Panc1 (cell line): ENCODE data around the gene RBM47. TPM values are rescaled to one million over a fixed set of nuclear protein-coding genes. Genes with fewer than 3 reads are reported as not detected.

Experiments used
- ATAC-seq: fragments of 200-7000 bp; cut with Tn5 transposase; 2 replicates; pipeline ENCODE4 v1.9.1; 2020; ENCODE audit warnings: mild to moderate bottlenecking, moderate library complexity
- BruUV-seq: library from RNA; stranded (reverse); fragments of 400-500 nt; replicated peaks from 2 replicates; lab custom pipeline; 2021; lab: Mats Ljungman, UMichigan
- CTCF ChIA-PET: fragments of 300-600 bp; sonication (Branson Sonifier 250); formaldehyde crosslinking; loops from one replicate; lab custom pipeline; 2022; ENCODE audit warnings: antibody characterized with exemption; lab: Charles Lee
- POLR2A ChIA-PET: fragments of 300-600 bp; sonication (Branson Sonifier 250); formaldehyde crosslinking; loops from one replicate; lab custom pipeline; 2022; ENCODE audit warnings: antibody characterized with exemption; lab: Charles Lee
- DNase-seq: peaks from one replicate; pipeline ENCODE4 v3.0.0-alpha.2; 2010; ENCODE audit warnings: low read depth, low spot score
- H3K27ac ChIP-seq: 2 replicates; pipeline ENCODE4 v1.5.1; 2011; ENCODE audit warnings: mild to moderate bottlenecking, low read length, inconsistent platforms
- H3K27me3 ChIP-seq: fragments of 200-500 bp; sonication (Bioruptor generic); 2 replicates; pipeline ENCODE4 v1.6.0; 2014; ENCODE audit warnings: low read length, inconsistent platforms; ENCODE audit not compliant: control insufficient read depth, insufficient read depth
- H3K36me3 ChIP-seq: fragments of 200-500 bp; sonication (Bioruptor generic); 2 replicates; pipeline ENCODE4 v1.5.1; 2014; ENCODE audit warnings: inconsistent platforms, mild to moderate bottlenecking, low read length, moderate library complexity; ENCODE audit not compliant: control insufficient read depth, insufficient read depth
- H3K4me1 ChIP-seq: 2 replicates; pipeline ENCODE4 v1.5.1; 2011; ENCODE audit warnings: inconsistent platforms, mild to moderate bottlenecking, low read length, moderate library complexity; ENCODE audit not compliant: control insufficient read depth, insufficient read depth
- H3K4me3 ChIP-seq, 2 experiments: 2 replicates each; pipeline ENCODE4 v1.5.1; 2011 to 2012; ENCODE audit warnings: low read depth in 2 of 2, low read length in 2 of 2, mild to moderate bottlenecking in 2 of 2, inconsistent platforms in 1 of 2, moderate library complexity in 1 of 2
- H3K9me3 ChIP-seq: fragments of 200-500 bp; sonication (Bioruptor generic); 2 replicates; pipeline ENCODE4 v1.5.1; 2014; ENCODE audit warnings: low read depth, mild to moderate bottlenecking, inconsistent platforms, low read length, moderate library complexity; ENCODE audit not compliant: control insufficient read depth, insufficient read depth
- CTCF ChIP-seq: fragments of 450-650 bp; IDR thresholded peaks from 2 replicates; pipeline ENCODE4 v1.5.1; 2017; ENCODE audit warnings: mild to moderate bottlenecking
- POLR2AphosphoS5 ChIP-seq: IDR thresholded peaks from 2 replicates; pipeline ENCODE4 v1.6.1; 2012; ENCODE audit warnings: mild to moderate bottlenecking, low read depth, low read length, moderate library complexity
- REST ChIP-seq, 2 experiments: IDR thresholded peaks; 2 replicates each; pipeline ENCODE4 v1.6.1; 2011 to 2012; ENCODE audit warnings: low read depth in 2 of 2, control low read depth in 1 of 2, low read length in 1 of 2, mild to moderate bottlenecking in 1 of 2, moderate library complexity in 1 of 2; ENCODE audit not compliant: insufficient read depth in 1 of 2
- SIN3A ChIP-seq: IDR thresholded peaks from 2 replicates; pipeline ENCODE4 v1.6.1; 2012; ENCODE audit warnings: low read depth, mild to moderate bottlenecking, low read length, moderate library complexity, borderline replicate concordance; ENCODE audit not compliant: insufficient read depth
- TCF7L2 ChIP-seq: IDR thresholded peaks from 2 replicates; pipeline ENCODE4 v1.6.1; 2011; ENCODE audit warnings: mild to moderate bottlenecking, low read depth, low read length, inconsistent platforms
- in situ Hi-C: cut with HindIII; loops from 2 replicates; pipeline ENCODE4 v1.10.0; 2016; ENCODE audit warnings: low sequenced_read_pairs, low pct_unique_long_range_greater_than_20kb
- intact Hi-C: fragments of 100-400 bp; cut with micrococcal nuclease; formaldehyde crosslinking; loops from one replicate; pipeline ENCODE4 v1.10.0; 2022; ENCODE audit not compliant: unreplicated experiment
- total RNA-seq: library from RNA; stranded (reverse); gene quantifications from one replicate; pipeline ENCODE4 v1.2.1, GENCODE V29; 2021; ENCODE audit not compliant: unreplicated experiment

RBM47 gene
- total RNA-seq, 1 experiment from 2014 or later = 2.0 TPM

GRCh38 chr4:40458109-40458508 lies 171.6 kb downstream of the RBM47 start:
- no peaks in the 10 kb centered on the region for H3K27me3 ChIP-seq
- ChIA-PET POLR2A (no interaction called here), CTCF (no interaction called here)
- TF ChIP-seq TCF7L2 (no peak), REST (IDR thresholded peaks at IDR 0.05; ENCODE audit: insufficient read depth in 1 of 2, low read depth in 2 of 2, low read length in 1 of 2) (no peak)
- no peaks in the 10 kb centered on the region for H3K9me3 ChIP-seq
- intact Hi-C loops = no loop called here
- H3K4me3 ChIP-seq = no peak overlapping the region
- H3K4me1 ChIP-seq = no peaks in the 10 kb centered on the region
- no peak overlapping the region for H3K27ac ChIP-seq
- DNase-seq (no peak), ATAC-seq (no peak)
- in situ Hi-C loops = no loop called here
- H3K36me3 ChIP-seq = no peaks in the 10 kb centered on the region
- BruUV-seq = no TSS peak

GRCh38 chr4:40455340-40455902 lies 174.2 kb downstream of the RBM47 start:
- TF ChIP-seq REST (IDR thresholded peaks at IDR 0.05; ENCODE audit: insufficient read depth in 1 of 2, low read depth in 2 of 2, low read length in 1 of 2) (no peak), CTCF (no peak), TCF7L2 (no peak), POLR2AphosphoS5 (no peak), SIN3A (no peak)
- Histone ChIP-seq H3K4me3 (no peak overlapping the region), H3K9me3 (no peaks in the 10 kb centered on the region), H3K36me3 (no peaks in the 10 kb centered on the region), H3K27ac (no peak overlapping the region), H3K4me1 (no peaks in the 10 kb centered on the region), H3K27me3 (no peaks in the 10 kb centered on the region)
- in situ Hi-C loops = no loop called here
- POLR2A ChIA-PET = no interaction called here
- intact Hi-C loops = no loop called here
- CTCF ChIA-PET = no interaction called here
- DNase-seq = no peak
- ATAC-seq = no peak
- no TSS peak for BruUV-seq
